ENCODE results near the gene ZNF429. TPM values are rescaled to one million over a fixed set of nuclear protein-coding genes. Genes with fewer than 3 reads are reported as not detected.
"Not testable (repeated sequence)": the region's sequence is repeated elsewhere in the genome, so short reads cannot be mapped to it uniquely, and the experiment has no call there.

ZNF429 gene
- total and polyA plus RNA-seq, 8 donors: 2.7 to 28.6 (median 6.6) TPM

- Histone ChIP-seq H3K36me3 (no peaks in the 10 kb centered on the region), H3K27ac (no peak overlapping the region), H3K9me3 (peaks cover 0 to 23% (median 19%) of the 10 kb centered on the region in 4 donors), H3K27me3 (peaks cover 0 to 18% (median 6%) of the 10 kb centered on the region in 3 donors), H3K4me1 (peaks cover 0 to 6% (median 0%) of the 10 kb centered on the region in 4 donors), H3K4me3 (no peak overlapping the region)
- intact Hi-C loops (cut with DNase I; ENCODE audit: low total_unique reads): no loop called here
- no peak for TF ChIP-seq POLR2AphosphoS5 (IDR thresholded peaks at IDR 0.05)
- TF ChIP-seq EP300 (IDR thresholded peaks at IDR 0.05): no peak
- no peak for TF ChIP-seq POLR2A (IDR thresholded peaks at IDR 0.05)
- TF ChIP-seq, protein P1, sequence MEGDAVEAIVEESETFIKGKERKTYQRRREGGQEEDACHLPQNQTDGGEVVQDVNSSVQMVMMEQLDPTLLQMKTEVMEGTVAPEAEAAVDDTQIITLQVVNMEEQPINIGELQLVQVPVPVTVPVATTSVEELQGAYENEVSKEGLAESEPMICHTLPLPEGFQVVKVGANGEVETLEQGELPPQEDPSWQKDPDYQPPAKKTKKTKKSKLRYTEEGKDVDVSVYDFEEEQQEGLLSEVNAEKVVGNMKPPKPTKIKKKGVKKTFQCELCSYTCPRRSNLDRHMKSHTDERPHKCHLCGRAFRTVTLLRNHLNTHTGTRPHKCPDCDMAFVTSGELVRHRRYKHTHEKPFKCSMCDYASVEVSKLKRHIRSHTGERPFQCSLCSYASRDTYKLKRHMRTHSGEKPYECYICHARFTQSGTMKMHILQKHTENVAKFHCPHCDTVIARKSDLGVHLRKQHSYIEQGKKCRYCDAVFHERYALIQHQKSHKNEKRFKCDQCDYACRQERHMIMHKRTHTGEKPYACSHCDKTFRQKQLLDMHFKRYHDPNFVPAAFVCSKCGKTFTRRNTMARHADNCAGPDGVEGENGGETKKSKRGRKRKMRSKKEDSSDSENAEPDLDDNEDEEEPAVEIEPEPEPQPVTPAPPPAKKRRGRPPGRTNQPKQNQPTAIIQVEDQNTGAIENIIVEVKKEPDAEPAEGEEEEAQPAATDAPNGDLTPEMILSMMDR (IDR thresholded peaks at IDR 0.05): no peak
- no peak for DNase-seq
- WGBS, 5 donors: 70 to 89% (median 84%) methylated on average over 2 to 8 of the region's 8 CpGs
Observed at GRCh38 chr19:21466627-21467026, 38.8 kb upstream of the ZNF429 start.

GRCh38 chr19:21468791-21469190, 36.6 kb upstream of the ZNF429 start:
- no peak for DNase-seq
- Histone ChIP-seq H3K36me3 (no peaks in the 10 kb centered on the region), H3K4me1 (no peaks in the 10 kb centered on the region), H3K27ac (no peak overlapping the region), H3K9me3 (peaks cover 0 to 5% (median 2%) of the 10 kb centered on the region in 4 donors), H3K4me3 (no peak overlapping the region), H3K27me3 (peaks cover 0 to 5% (median 0%) of the 10 kb centered on the region in 3 donors)
- intact Hi-C loops (cut with DNase I; ENCODE audit: low total_unique reads): no loop called here
- 73 to 79% (median 78%) methylated on average over 5 of the region's 5 CpGs for WGBS, 5 donors
- TF ChIP-seq POLR2A (IDR thresholded peaks at IDR 0.05) (no peak), EP300 (IDR thresholded peaks at IDR 0.05) (no peak), POLR2AphosphoS5 (IDR thresholded peaks at IDR 0.05) (no peak)
- TF ChIP-seq, protein P1 (IDR thresholded peaks at IDR 0.05): no peak

DNA sequence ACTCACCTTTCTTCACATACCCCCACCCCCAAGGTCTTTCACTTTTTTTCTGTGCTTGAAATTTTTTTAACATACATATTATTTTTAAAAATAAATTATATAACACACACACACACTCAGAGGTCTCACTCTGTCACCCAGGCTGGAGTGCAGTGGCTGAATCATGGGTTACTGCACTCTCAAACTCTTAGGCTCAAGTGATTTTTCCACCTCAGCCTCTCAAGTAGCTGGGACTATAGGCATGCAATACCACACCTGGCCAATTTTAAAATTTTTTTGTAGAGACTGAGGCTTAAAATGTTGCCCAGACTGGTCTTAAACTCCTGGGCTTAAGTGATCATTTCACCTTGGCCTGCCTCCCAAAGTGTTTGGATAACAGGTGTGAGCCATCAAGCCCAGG, 32.9 kb upstream of the ZNF429 start:
- intact Hi-C loops (cut with DNase I; ENCODE audit: low total_unique reads): no loop called here

GRCh38 chr19:21474671-21475181, 30.7 kb upstream of the ZNF429 start:
- no peak for TF ChIP-seq POLR2AphosphoS5 (IDR thresholded peaks at IDR 0.05)
- TF ChIP-seq, protein P1 (IDR thresholded peaks at IDR 0.05): no peak
- no peak for TF ChIP-seq EP300 (IDR thresholded peaks at IDR 0.05)
- TF ChIP-seq POLR2A (IDR thresholded peaks at IDR 0.05): no peak
- no peaks in the 10 kb centered on the region for H3K36me3 ChIP-seq
- peaks cover 0 to 21% (median 0%) of the 10 kb centered on the region in 3 donors for H3K27me3 ChIP-seq
- WGBS, 5 donors: 1 to 4% (median 3%) methylated on average over 28 to 37 of the region's 37 CpGs
- H3K4me3 ChIP-seq: peak overlapping the region; percentile 46 to 55 (median 52)
- DNase-seq: peak; percentile 75 to 95
- H3K9me3 ChIP-seq: peaks cover 0 to 27% (median 5%) of the 10 kb centered on the region in 4 donors
- no peak overlapping the region for H3K27ac ChIP-seq
- peaks cover 11 to 15% (median 12%) of the 10 kb centered on the region in 4 donors for H3K4me1 ChIP-seq
- intact Hi-C loops (cut with DNase I; ENCODE audit: low total_unique reads): no loop called here

More for the DNA sequence above, 32.9 kb upstream of the ZNF429 start:
- Histone ChIP-seq H3K27ac (no peak overlapping the region), H3K4me1 (peaks cover 11 to 15% (median 12%) of the 10 kb centered on the region in 4 donors), H3K4me3 (no peak overlapping the region), H3K9me3 (peaks cover 0 to 27% (median 5%) of the 10 kb centered on the region in 4 donors), H3K36me3 (no peaks in the 10 kb centered on the region), H3K27me3 (peaks cover 0 to 21% (median 0%) of the 10 kb centered on the region in 3 donors)
- TF ChIP-seq POLR2AphosphoS5 (IDR thresholded peaks at IDR 0.05) (no peak), POLR2A (IDR thresholded peaks at IDR 0.05) (no peak), EP300 (IDR thresholded peaks at IDR 0.05) (no peak)
- TF ChIP-seq, protein P1 (IDR thresholded peaks at IDR 0.05): no peak
- DNase-seq: no peak

- WGBS, 5 donors: 76 to 94% (median 88%) methylated on average over 14 of the region's 14 CpGs
- not testable (repeated sequence) for DNase-seq
Observed at GRCh38 chr19:21482361-21482760, 23.0 kb upstream of the ZNF429 start.

More at GRCh38 chr19:21482361-21482760, 23.0 kb upstream of the ZNF429 start:
- peaks cover 0 to 31% (median 0%) of the 10 kb centered on the region in 4 donors for H3K9me3 ChIP-seq
- intact Hi-C loops (cut with DNase I; ENCODE audit: low total_unique reads): loop anchor here (5.0 kb wide), 1 partner anchor 280 kb away; no protein-coding TSS in a partner anchor
- not testable (repeated sequence) for H3K4me3 ChIP-seq, H3K27ac ChIP-seq, H3K27me3 ChIP-seq, H3K36me3 ChIP-seq, H3K4me1 ChIP-seq
